GM18505 (cell line): ENCODE data around the gene CXCL11.

Experiments
- ATAC-seq: cut with Tn5 transposase; IDR thresholded peaks from one replicate; pipeline ENCODE4 v1.9.1; 2021; ENCODE audit not compliant: unreplicated experiment
- POLR2A ChIP-seq: IDR thresholded peaks from 4 replicates; pipeline ENCODE4 v1.6.1; 2011; ENCODE audit warnings: borderline replicate concordance; ENCODE audit not compliant: insufficient read depth, insufficient read length; ENCODE audit errors: extremely low read depth

The CXCL11 gene

DNA sequence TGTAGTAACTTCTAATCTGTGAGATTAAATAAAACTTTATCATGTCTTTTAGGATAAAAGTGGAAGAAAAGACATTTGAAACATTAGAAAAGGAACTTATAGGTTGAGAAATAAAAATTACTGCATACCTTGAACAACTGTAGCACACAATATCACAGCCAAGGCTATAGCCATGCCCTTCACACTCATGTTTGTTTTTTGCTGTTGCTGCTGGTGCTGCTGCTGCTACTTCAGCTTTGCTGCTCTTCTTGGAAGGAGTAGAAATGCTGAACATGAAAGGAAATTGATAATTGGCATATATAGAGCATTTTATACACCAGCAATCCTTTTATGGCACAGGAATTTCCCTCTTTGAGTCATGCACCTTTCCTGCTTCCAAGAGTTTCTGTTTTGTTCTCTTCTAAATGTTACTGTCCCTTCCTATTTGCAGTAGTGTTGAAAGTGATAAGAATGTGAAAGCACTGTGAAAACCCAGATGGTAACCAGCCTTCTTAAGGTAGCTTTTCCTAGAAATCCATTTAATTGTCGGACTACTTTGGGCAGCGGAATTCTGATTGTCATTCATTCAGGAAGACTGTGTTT lies at the start of gene CXCL11:
Gene CXCL11, minus strand, starts transcription at position 272 of the 582 bp plus-strand sequence. Its CDS starts 83 bp downstream, at position 189.
- no peak for TF ChIP-seq POLR2A

DNA sequence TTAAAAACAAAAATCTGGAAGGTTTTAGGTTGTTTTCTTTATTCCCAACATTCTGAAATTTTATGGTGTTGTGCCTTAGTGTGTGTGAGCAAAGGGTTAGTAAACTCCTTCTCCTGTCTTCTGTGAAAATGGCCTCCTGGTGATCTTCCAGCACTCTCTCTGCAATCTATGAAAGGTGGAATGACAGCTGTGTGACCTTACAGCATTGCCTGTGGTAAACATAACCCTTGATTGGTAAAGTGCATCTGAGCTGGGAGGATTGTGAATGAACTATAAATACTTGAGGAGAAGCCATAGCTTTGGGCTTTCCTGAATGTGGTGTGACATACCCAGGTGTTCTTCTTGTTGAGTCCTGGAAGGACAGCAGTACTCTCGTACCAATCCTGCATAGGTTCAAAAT lies 48.7 kb upstream of the CXCL11 start:
- ATAC-seq = no peak
- no peak for TF ChIP-seq POLR2A

More for the DNA sequence above, at the start of gene CXCL11:
- ATAC-seq = no peak

DNA sequence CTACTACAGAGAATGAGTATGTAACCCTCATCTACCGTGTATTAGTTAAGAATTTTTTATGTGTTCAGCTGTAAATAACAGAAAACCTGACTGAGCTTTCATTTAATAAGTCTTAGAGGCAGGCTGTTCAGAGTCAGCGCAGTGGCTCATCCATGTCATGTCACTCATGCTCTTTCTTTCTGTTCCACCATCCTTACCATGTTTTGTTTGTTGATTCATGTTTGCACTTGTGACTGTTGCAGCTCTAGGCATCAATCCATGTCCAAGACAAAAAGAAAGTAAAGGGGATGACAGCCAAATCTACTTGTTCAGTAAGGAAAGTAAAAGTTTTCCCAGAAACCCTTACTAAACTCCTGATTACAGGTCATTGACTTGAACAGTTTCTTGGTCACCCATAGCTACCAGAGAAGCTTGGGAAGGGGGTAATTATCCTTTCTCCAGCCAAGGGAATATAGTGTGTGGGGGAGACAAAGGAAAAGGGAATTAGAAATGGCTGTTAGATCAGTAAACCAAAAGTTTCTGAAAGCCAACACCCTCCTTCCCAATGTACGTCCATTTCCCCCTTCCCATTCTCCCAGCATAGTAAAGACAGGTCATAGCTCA lies 47.6 kb upstream of the CXCL11 start:
- TF ChIP-seq POLR2A = no peak
- ATAC-seq = no peak

DNA sequence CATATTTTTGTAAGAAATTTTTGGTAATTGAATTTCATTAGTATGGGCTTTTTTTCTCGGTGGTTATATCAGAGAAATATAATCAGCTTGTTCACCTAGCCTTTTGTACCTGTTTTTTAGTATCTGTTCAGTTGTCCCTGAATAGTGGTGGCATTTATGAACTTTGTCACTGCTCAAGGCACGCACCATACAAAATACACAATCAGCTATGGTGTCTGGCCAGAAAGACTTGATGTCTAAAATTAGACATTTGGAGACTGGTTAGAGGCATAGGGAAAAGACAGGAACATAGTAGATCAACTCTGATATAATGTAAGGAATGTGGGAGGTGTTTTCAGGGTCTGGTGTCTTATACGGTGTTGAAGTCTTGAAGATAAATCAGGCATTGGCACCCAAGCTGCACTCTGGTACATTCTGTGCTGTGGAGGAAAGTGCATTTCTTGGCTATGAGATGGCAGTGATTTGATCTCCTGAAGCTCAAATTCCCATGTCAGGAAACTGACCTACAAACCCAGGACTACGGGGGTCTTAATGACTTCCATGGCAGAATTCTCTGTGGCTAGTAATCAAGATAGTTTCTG lies 42.3 kb upstream of the CXCL11 start:
- TF ChIP-seq POLR2A = no peak
- no peak for ATAC-seq

DNA sequence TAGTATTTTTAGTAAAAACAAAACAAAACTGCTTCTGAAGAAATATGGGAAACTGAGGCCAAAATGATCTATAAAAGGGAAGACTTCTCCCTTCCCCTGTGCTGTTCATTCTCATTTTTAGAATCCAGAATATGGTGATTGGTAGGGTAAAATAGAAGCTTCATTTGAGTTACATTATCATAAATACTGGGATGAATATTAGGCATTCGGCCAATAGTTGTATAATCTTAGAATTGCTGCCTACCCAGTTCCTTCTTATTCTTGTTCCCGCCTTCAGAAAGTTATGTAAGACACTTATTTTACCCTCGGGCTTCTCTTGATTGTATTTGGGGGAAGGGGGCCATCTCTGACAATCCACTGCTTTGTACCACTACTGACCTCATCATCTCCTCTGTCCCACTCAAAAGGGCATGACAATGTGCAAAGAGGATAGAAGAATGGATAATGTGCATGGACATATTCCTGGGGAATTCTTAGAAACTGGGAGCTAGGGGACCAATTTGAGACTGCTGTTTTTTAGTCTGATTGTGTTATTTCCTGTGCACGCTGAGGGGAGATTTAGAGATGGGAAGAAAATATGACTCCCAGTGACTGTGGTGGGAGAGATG lies 39.2 kb upstream of the CXCL11 start:
- no peak for ATAC-seq

DNA sequence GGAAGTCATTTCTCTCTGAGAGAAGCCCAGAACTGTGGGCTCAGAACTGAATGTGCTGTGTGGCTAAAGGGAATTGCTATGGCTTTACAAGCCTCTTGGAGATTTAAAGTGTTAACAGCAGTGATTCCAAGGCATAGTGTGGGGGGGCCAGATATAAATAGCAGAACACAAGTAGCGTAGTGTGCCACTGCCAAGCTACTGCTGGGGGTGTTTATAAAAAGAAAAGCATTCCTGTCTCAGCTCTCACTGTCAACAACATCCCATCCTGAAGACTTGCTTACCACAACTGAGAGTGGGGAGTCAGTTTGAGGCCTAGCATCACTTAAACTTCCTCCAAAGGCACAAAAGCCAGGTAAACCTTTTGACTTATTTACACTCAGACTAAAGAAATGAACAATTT lies 38.6 kb upstream of the CXCL11 start, which contains the start of gene ART3:
Gene ART3, plus strand, starts transcription at position 242 of the 400 bp plus-strand sequence. CDS start 1,181 bp downstream, outside the sequence.
- TF ChIP-seq POLR2A = no peak
- no peak for ATAC-seq

More for the DNA sequence above, 39.2 kb upstream of the CXCL11 start:
- no peak for TF ChIP-seq POLR2A

DNA sequence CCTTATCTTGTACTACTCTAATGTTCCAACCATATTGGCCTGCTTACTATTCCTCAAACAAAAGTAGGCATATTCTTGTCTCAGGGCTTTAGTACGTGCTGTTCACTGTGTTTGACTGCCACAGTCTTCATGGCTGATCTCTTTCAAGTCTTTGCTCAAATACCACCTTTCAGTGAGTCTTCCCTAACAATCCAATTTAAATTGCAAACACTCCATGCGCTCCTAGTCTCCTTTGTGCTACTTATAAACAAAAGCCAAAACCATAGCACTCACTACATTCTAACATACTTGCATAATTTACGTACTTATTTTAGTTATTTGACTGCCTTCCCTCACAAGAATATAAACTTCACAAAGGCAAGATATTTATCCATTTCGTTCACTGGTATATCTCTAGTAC lies 36.9 kb upstream of the CXCL11 start:
- no peak for TF ChIP-seq POLR2A
- ATAC-seq = no peak

DNA sequence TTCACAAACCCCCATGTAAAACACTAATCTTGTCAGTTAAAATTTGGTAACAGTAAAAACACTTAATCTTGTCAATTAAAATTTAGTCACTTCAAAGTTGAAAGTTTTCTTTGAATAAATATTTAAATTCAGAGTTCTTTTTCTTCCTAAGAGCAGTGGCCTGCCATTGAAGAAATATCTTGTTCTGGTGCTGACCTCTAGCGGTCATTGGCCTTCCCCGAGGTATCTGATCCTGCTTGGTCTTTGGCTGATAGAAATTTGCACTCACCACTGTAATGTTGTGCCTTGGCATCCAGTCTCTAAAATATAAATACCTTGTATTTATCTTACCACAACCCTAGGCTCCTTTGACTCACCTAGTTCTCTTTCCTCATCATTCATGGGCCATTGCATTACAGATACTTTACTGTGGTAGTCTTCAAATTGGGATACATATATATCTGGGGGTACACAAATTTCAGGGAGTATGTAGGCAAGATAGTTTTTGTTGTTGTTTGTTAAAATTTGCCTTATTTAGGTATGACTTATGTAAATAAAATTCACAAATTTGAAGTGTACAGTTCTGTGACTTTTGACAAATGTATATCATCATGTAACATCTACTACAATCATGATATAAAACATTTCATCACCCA lies 31.9 kb upstream of the CXCL11 start:
- ATAC-seq = no peak
- no peak for TF ChIP-seq POLR2A

DNA sequence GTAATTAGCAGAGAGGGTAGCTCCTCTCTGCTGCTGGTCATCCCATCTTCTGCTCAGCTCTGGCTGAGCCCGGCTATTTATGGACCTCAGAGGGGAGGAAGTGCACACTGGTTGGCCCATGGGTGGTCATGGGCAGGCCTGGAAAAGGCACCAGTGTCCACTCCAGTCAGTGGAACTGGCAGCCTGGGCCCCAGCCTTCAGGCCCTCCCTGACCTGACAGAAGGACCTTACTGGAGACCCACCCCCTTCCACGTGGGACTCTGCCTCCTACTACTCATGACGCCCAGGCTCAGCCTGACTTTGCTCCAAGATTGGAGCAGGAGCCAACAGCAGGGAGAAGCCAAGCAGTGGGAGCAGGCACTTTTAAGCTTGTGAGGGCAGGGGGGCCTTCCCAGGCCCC lies 30.7 kb upstream of the CXCL11 start:
- no peak for TF ChIP-seq POLR2A
- ATAC-seq = no peak

DNA sequence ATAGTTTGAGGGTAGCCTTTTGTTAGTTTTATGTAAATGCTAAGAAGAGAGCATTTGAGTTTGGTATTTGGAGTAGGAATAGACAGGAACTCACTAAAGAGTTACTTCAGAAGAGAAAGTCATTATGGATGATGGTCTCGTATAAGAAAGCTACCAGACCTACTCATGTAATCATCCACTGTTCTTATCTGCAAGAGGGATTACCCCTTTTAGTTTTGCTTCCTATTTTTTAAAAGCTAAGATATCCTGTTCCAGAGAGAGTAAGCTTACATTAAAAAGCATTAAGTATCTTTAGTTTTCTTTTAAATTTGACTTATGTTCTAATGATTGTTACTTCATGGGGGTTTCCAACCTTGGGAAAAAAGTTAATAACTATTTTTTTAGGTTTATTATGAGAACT lies 26.1 kb upstream of the CXCL11 start:
- ATAC-seq = peak; percentile 57

DNA sequence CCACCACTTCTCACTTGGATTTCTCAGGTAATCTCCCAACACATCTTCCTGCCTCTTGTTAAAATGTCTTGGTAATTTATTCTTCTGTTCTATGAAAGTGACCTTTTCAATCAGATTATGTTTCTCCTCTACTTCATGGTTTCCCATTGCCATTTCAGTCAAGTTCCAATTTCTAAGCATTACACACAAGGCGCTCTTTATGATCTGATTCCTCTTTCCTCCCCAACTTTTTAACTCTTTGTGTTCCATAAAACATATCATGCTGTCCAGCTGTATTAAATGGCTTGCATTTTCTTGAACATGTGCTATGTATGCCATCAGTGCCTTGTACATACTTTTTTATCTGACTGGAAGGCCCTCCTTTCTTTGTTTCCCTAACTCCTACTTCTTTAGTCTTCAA lies 25.6 kb upstream of the CXCL11 start:
- ATAC-seq = no peak
- no peak for TF ChIP-seq POLR2A

More for the DNA sequence above, 26.1 kb upstream of the CXCL11 start:
- no peak for TF ChIP-seq POLR2A

DNA sequence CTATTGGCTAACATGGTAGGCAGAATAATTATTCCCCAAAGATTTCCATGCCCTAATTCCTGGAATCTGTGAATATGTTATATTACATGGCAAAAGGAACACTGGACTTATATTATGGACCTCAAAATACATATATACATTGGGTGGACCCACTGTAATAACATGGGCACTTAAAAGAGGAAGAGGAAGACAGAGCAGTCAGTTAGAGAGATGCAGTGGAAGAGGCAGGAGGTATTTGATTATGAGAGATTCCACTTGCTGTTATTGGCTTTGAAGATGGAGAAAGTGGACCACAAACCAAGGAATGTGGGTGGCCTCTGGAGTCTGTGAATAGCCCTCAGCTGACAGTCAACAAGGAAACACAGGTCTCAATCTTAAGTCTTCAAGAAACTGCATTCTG lies 24.6 kb upstream of the CXCL11 start:
- TF ChIP-seq POLR2A = no peak
- no peak for ATAC-seq

DNA sequence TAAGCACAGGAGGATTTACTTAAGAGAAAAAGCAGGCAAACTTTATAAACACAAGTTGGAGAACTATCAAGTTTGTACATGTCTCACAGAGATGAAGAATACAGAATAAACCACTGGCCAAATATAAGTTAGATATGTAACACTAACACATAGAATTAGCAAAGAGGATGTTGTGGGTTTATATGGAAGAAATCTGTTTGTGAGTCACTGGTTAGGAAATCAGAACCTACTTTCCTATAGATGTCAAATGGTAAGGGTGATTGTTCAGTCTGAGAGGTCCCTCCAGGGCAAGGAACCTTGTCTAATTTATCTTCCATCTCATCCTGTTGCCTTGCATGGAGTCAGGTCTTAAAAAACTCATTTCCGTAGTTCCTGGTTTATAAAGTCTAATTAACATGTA lies 23.9 kb upstream of the CXCL11 start:
- no peak for ATAC-seq
- TF ChIP-seq POLR2A = no peak
